Right atrium auricular region (tissue), 2 donors: Measurements from ENCODE around the gene SNRPD3. TPM values are rescaled to one million over a fixed set of nuclear protein-coding genes. Genes with fewer than 3 reads are reported as not detected.
A peak's percentile ranks its signal among the peaks of the same experiment; 100 is the strongest.

Experiments
- DNase-seq: peaks from one replicate; pipeline ENCODE4 v3.0.0-alpha.2; 2019; ENCODE audit warnings: low spot score
- H3K27ac ChIP-seq, 2 donors: fragments of 200-600 bp; sonication (generic); 1 replicate in 1 of 2; 2 replicates in 1 of 2; pipeline ENCODE4 v1.5.1; 2016 to 2019
- H3K27me3 ChIP-seq, 2 donors: fragments of 200-600 bp; sonication (generic); one replicate each; pipeline versions ENCODE4 v1.5.1 to v1.6.0; 2017 to 2019
- H3K36me3 ChIP-seq: fragments of 200-600 bp; sonication (generic); one replicate; pipeline ENCODE4 v1.5.1; 2016
- H3K4me1 ChIP-seq, 2 donors: fragments of 200-600 bp; sonication (generic); one replicate each; pipeline versions ENCODE4 v1.5.1 to v1.6.0; 2017 to 2019
- H3K4me3 ChIP-seq, 2 donors: fragments of 200-600 bp; sonication (generic); 1 replicate in 1 of 2; 2 replicates in 1 of 2; pipeline ENCODE4 v1.5.1; 2017 to 2019; ENCODE audit warnings: mild to moderate bottlenecking in 1 of 2, moderate library complexity in 1 of 2
- H3K9me3 ChIP-seq, 2 donors: fragments of 200-600 bp; sonication (generic); one replicate each; pipeline ENCODE4 v1.5.1; 2019
- total RNA-seq, 2 donors: library from RNA; depleted of rRNA; stranded (reverse); fragments of >200 nt; gene quantifications; one replicate each; pipeline ENCODE4 v1.1.0, GENCODE V29; 2016
- TF ChIP-seq, protein P1 (sequence below), 2 donors: fragments of 200-600 bp; sonication (generic); IDR thresholded peaks; one replicate each; pipeline ENCODE4 v1.5.1; 2019; ENCODE audit warnings: antibody characterized with exemption in 2 of 2

The SNRPD3 gene
- total RNA-seq, 2 donors from 2014 or later = 100 to 125 TPM

- no peak for DNase-seq
- H3K9me3 ChIP-seq = no peaks in the 10 kb centered on the region
- no peak overlapping the region for H3K4me3 ChIP-seq
- H3K27ac ChIP-seq = peak overlapping the region; percentile 79 to 82
- H3K36me3 ChIP-seq = peaks cover 14% of the 10 kb centered on the region
- TF ChIP-seq, protein P1, sequence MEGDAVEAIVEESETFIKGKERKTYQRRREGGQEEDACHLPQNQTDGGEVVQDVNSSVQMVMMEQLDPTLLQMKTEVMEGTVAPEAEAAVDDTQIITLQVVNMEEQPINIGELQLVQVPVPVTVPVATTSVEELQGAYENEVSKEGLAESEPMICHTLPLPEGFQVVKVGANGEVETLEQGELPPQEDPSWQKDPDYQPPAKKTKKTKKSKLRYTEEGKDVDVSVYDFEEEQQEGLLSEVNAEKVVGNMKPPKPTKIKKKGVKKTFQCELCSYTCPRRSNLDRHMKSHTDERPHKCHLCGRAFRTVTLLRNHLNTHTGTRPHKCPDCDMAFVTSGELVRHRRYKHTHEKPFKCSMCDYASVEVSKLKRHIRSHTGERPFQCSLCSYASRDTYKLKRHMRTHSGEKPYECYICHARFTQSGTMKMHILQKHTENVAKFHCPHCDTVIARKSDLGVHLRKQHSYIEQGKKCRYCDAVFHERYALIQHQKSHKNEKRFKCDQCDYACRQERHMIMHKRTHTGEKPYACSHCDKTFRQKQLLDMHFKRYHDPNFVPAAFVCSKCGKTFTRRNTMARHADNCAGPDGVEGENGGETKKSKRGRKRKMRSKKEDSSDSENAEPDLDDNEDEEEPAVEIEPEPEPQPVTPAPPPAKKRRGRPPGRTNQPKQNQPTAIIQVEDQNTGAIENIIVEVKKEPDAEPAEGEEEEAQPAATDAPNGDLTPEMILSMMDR (IDR thresholded peaks at IDR 0.05) = no peak
- no peaks in the 10 kb centered on the region for H3K27me3 ChIP-seq
- H3K4me1 ChIP-seq = peaks cover 0 to 24% of the 10 kb centered on the region in 2 donors
These were observed 28.5 kb downstream of the SNRPD3 start for GRCh38 chr22:24584166-24584790.

GRCh38 chr22:24584871-24585411 lies 29.1 kb downstream of the SNRPD3 start:
- peaks cover 14% of the 10 kb centered on the region for H3K36me3 ChIP-seq
- H3K9me3 ChIP-seq = no peaks in the 10 kb centered on the region
- TF ChIP-seq, protein P1 (IDR thresholded peaks at IDR 0.05) = no peak
- H3K4me3 ChIP-seq = no peak overlapping the region
- H3K27ac ChIP-seq = peak overlapping the region; percentile 79 to 82
- no peak for DNase-seq
- H3K4me1 ChIP-seq = peaks cover 0 to 24% of the 10 kb centered on the region in 2 donors
- H3K27me3 ChIP-seq = no peaks in the 10 kb centered on the region

DNA sequence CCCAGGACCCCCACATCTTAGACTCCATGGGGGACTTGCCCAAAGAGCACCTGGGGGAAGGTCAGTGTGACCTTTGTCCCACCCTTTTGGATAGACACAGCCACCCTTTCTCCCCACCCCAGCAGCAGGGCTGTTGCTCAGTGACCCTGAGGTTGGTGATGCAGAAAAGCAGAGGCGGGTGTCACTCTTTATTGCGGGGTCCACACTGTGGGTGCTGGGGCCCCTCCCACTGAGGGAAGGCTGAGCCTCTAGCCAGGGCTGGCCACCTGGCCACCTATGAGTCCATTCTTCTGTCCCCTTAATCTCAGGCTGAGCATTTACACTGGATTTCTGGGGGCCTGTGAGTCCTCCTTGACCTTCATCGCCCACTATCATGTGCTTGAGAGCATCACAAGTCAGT lies 29.7 kb downstream of the SNRPD3 start:
- no peak for DNase-seq
- Histone ChIP-seq H3K9me3 (no peaks in the 10 kb centered on the region), H3K27ac (no peak overlapping the region), H3K36me3 (peaks cover 14% of the 10 kb centered on the region), H3K27me3 (no peaks in the 10 kb centered on the region), H3K4me3 (no peak overlapping the region), H3K4me1 (peaks cover 0 to 24% of the 10 kb centered on the region in 2 donors)
- TF ChIP-seq, protein P1 (IDR thresholded peaks at IDR 0.05) = no peak

DNA sequence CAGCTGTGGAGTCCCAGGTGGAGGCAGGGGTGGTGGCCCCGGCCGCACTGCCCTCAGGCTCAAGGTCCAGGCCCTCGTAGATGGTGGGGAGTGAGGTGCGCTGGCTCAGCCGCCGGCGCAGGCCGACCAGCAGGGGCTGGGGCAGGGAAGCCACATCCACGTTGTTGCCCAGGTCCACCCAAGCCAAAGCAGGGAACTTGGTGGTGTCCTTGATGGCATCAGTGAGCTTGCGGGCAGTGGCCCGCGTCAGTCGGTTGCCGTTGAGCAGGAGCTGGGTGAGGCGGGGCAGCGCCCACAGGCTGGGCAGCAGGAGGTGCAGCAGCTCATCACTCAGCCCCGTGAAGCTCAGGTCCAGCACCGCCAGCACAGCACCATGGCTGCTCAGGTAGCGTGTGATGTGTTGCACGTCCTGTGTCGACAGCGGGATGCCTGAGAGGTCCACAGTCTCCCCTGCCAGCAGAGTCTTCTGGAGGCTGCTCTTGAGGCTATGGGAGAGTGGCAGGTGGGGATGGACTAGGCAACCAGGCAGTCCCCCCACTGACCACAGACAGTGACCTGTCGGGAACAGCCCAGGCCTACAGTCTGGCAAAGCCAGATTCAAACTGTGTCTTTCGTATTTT lies 30.2 kb downstream of the SNRPD3 start:
- DNase-seq = no peak
- no peaks in the 10 kb centered on the region for H3K27me3 ChIP-seq
- H3K27ac ChIP-seq = no peak overlapping the region
- no peak overlapping the region for H3K4me3 ChIP-seq
- H3K4me1 ChIP-seq = peaks cover 0 to 24% of the 10 kb centered on the region in 2 donors
- H3K9me3 ChIP-seq = no peaks in the 10 kb centered on the region
- TF ChIP-seq, protein P1 (IDR thresholded peaks at IDR 0.05) = no peak
- H3K36me3 ChIP-seq = peaks cover 14% of the 10 kb centered on the region

DNA sequence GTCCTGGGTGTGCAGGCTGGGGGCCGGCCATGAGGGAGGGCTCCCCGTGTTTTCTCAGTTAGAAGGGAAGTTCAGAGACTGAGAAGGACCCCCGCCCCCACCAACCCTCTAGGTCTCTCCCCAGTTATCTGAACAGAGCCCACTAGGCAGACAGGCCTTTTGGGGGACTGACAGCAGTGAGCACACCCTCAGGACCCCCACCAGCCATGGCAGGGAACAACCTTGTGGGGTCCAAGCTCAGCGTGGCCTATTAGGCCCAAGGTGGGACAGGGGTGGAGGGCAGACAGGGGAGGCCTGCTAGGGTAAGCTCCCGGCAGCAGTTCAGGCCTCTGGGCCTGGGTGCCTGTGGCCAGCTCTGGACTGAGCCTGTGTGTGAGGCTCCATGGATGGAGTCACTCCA lies 31.5 kb downstream of the SNRPD3 start:
- H3K4me3 ChIP-seq = no peak overlapping the region
- DNase-seq = no peak
- H3K27me3 ChIP-seq = no peaks in the 10 kb centered on the region
- H3K9me3 ChIP-seq = no peaks in the 10 kb centered on the region
- H3K27ac ChIP-seq = no peak overlapping the region
- peaks cover 0 to 31% of the 10 kb centered on the region in 2 donors for H3K4me1 ChIP-seq
- TF ChIP-seq, protein P1 (IDR thresholded peaks at IDR 0.05) = no peak
- peaks cover 14% of the 10 kb centered on the region for H3K36me3 ChIP-seq
